Stomach (tissue), 9 donors: ENCODE results near the gene EHD2. TPM values are rescaled to one million over a fixed set of nuclear protein-coding genes. Genes with fewer than 3 reads are reported as not detected.

Experiments used
- DNase-seq, 2 donors: peaks; one replicate each; pipeline versions ENCODE4 v3.0.0 to v3.0.0-alpha.2; 2013 to 2019
- H3K27ac ChIP-seq, 5 donors: fragments of 200-600 bp in 4 of 5; sonication (generic) in 4 of 5; one replicate each; pipeline ENCODE4 v1.5.1; 2013 to 2019; ENCODE audit warnings: mild to moderate bottlenecking in 1 of 5, moderate library complexity in 1 of 5
- H3K27me3 ChIP-seq, 3 donors: fragments of 200-600 bp; sonication (generic); one replicate each; pipeline ENCODE4 v1.5.1; 2017 to 2019; ENCODE audit warnings: mixed run types in 1 of 3
- H3K36me3 ChIP-seq, 4 donors: fragments of 200-600 bp; sonication (generic); 1 replicate in 3 of 4; 2 replicates in 1 of 4; pipeline ENCODE4 v1.5.1; 2016 to 2019
- H3K4me1 ChIP-seq, 4 donors: fragments of 200-600 bp; sonication (generic); one replicate each; pipeline ENCODE4 v1.5.1; 2016 to 2019
- H3K4me3 ChIP-seq, 4 donors: fragments of 200-600 bp; sonication (generic) in 3 of 4; one replicate each; pipeline ENCODE4 v1.5.1; 2016 to 2019; ENCODE audit warnings: mild to moderate bottlenecking in 1 of 4
- H3K9me3 ChIP-seq, 4 donors: fragments of 200-600 bp; sonication (generic); one replicate each; pipeline ENCODE4 v1.5.1; 2016 to 2019
- CTCF ChIP-seq, 7 experiments: fragments of 450-650 bp in 4 of 7; fragments of 200-600 bp in 3 of 7; sonication (generic) in 3 of 7; IDR thresholded peaks; one replicate each; pipeline ENCODE4 v1.5.1; 2016 to 2019; ENCODE audit warnings: antibody characterized with exemption in 7 of 7, control low read depth in 2 of 7, mild to moderate bottlenecking in 1 of 7
- EP300 ChIP-seq: sonication (generic); formaldehyde crosslinking; IDR thresholded peaks from one replicate; pipeline ENCODE4 v1.6.1; 2017; ENCODE audit warnings: antibody characterized with exemption
- POLR2A ChIP-seq, 4 donors: fragments of 450-650 bp; IDR thresholded peaks; one replicate each; pipeline ENCODE4 v1.6.1; 2016; ENCODE audit warnings: antibody characterized with exemption in 4 of 4, control low read depth in 2 of 4, mild to moderate bottlenecking in 1 of 4, moderate library complexity in 1 of 4
- POLR2AphosphoS5 ChIP-seq, 3 donors: sonication (generic); formaldehyde crosslinking; IDR thresholded peaks; one replicate each; pipeline ENCODE4 v1.6.1; 2016; ENCODE audit warnings: antibody characterized with exemption in 3 of 3
- WGBS, 5 donors: extraction: QIAGEN DNeasy Blood & Tissue Kit in 3 of 5; methylation state at CpG; one replicate each; pipeline versions ENCODE4 v1.1.5 to v1.1.7; 2013 to 2018; 5-methylcytosine and 5-hydroxymethylcytosine counted together
- intact Hi-C: fragments of 100-400 bp; cut with DNase I; formaldehyde crosslinking; loops from one replicate; pipeline ENCODE4 v1.15.1; 2023; ENCODE audit warnings: low total_unique reads
- polyA plus RNA-seq, 3 donors: library from polyadenylated mRNA; stranded (reverse); fragments of 200-250 nt; gene quantifications; one replicate each; pipeline ENCODE4 v1.2.3, GENCODE V29; 2013
- total RNA-seq, 5 donors: library from RNA; depleted of rRNA; stranded (reverse); fragments of >200 nt; gene quantifications; one replicate each; pipeline versions ENCODE4 v1.1.0 to v1.2.3, GENCODE V29; 2014 to 2016
- donor health status: healthy with polysubstance abuse.
- donor health status: Bipolar disorder and iron deficiency.
- donor health status: healthy.

Gene EHD2
- total and polyA plus RNA-seq, 8 donors = 24.5 to 334 (median 38.5) TPM

- H3K27me3 ChIP-seq = no peaks in the 10 kb centered on the region
- intact Hi-C loops = no loop called here
- 94 to 97% (median 96%) methylated on average over 44 to 90 of the region's 90 CpGs for whole genome bisulfite sequencing, 5 donors
- H3K9me3 ChIP-seq = no peaks in the 10 kb centered on the region
- no peak overlapping the region for H3K27ac ChIP-seq
- peaks cover 33 to 88% (median 86%) of the 10 kb centered on the region in 4 donors for H3K36me3 ChIP-seq
- no peak overlapping the region for H3K4me3 ChIP-seq
- no peak for TF ChIP-seq CTCF (IDR thresholded peaks at IDR 0.05)
- TF ChIP-seq POLR2A (IDR thresholded peaks at IDR 0.05) = no peak
- TF ChIP-seq POLR2AphosphoS5 (IDR thresholded peaks at IDR 0.05) = no peak
- TF ChIP-seq EP300 = no peak
- DNase-seq = no peak
- H3K4me1 ChIP-seq = peaks cover 0 to 22% (median 16%) of the 10 kb centered on the region in 4 donors
Observed at GRCh38 chr19:47679922-47680857, 33.0 kb upstream of the EHD2 start.

- TF ChIP-seq EP300 (no peak), CTCF (IDR thresholded peaks at IDR 0.05) (no peak), POLR2A (IDR thresholded peaks at IDR 0.05) (no peak), POLR2AphosphoS5 (IDR thresholded peaks at IDR 0.05) (no peak)
- 71 to 89% (median 83%) methylated on average over 8 to 34 of the region's 34 CpGs for WGBS, 5 donors
- H3K27me3 ChIP-seq = no peaks in the 10 kb centered on the region
- H3K36me3 ChIP-seq = peaks cover 32 to 87% (median 85%) of the 10 kb centered on the region in 4 donors
- peaks cover 0 to 22% (median 16%) of the 10 kb centered on the region in 4 donors for H3K4me1 ChIP-seq
- no peak for DNase-seq
- no peaks in the 10 kb centered on the region for H3K9me3 ChIP-seq
- no peak overlapping the region for H3K4me3 ChIP-seq
- intact Hi-C loops = no loop called here
- no peak overlapping the region for H3K27ac ChIP-seq
Observed at GRCh38 chr19:47680858-47681332, 32.3 kb upstream of the EHD2 start.

GRCh38 chr19:47681388-47681787 lies 31.8 kb upstream of the EHD2 start:
- Histone ChIP-seq H3K9me3 (no peaks in the 10 kb centered on the region), H3K27ac (no peak overlapping the region), H3K27me3 (no peaks in the 10 kb centered on the region), H3K4me3 (no peak overlapping the region), H3K4me1 (peaks cover 0 to 22% (median 16%) of the 10 kb centered on the region in 4 donors), H3K36me3 (peaks cover 30 to 87% (median 84%) of the 10 kb centered on the region in 4 donors)
- TF ChIP-seq CTCF (IDR thresholded peaks at IDR 0.05) (no peak), EP300 (no peak), POLR2AphosphoS5 (IDR thresholded peaks at IDR 0.05) (no peak), POLR2A (IDR thresholded peaks at IDR 0.05) (no peak)
- no peak for DNase-seq
- intact Hi-C loops = no loop called here
- WGBS, 5 donors = 77 to 88% (median 78%) methylated on average over 6 of the region's 6 CpGs

GRCh38 chr19:47681936-47682335 lies 31.3 kb upstream of the EHD2 start:
- DNase-seq = no peak
- no peaks in the 10 kb centered on the region for H3K9me3 ChIP-seq

More at GRCh38 chr19:47681936-47682335, 31.3 kb upstream of the EHD2 start:
- 92 to 96% (median 95%) methylated on average over 13 to 23 of the region's 23 CpGs for WGBS, 5 donors
- intact Hi-C loops = no loop called here
- Histone ChIP-seq H3K36me3 (peaks cover 27 to 86% (median 81%) of the 10 kb centered on the region in 4 donors), H3K27me3 (no peaks in the 10 kb centered on the region), H3K4me1 (peaks cover 0 to 22% (median 16%) of the 10 kb centered on the region in 4 donors), H3K27ac (no peak overlapping the region), H3K4me3 (no peak overlapping the region)
- TF ChIP-seq CTCF (IDR thresholded peaks at IDR 0.05) = no peak
- no peak for TF ChIP-seq POLR2AphosphoS5 (IDR thresholded peaks at IDR 0.05)
- TF ChIP-seq EP300 = no peak
- no peak for TF ChIP-seq POLR2A (IDR thresholded peaks at IDR 0.05)
